SK-N-SH (cell line): ENCODE results near the gene RIMS3.
A peak's percentile ranks its signal among the peaks of the same experiment; 100 is the strongest.

Experiments used
- CHD2 ChIP-seq: fragments of 150-350 bp; IDR thresholded peaks from 2 replicates; pipeline ENCODE4 v1.6.1; 2018; ENCODE audit warnings: low read length; ENCODE audit not compliant: partially characterized antibody
- EP300 ChIP-seq, 2 experiments: IDR thresholded peaks; 2 replicates each; pipeline versions ENCODE4 v1.4.0 to v1.6.1; 2012; ENCODE audit warnings: borderline replicate concordance in 1 of 2, low read depth in 1 of 2, low read length in 1 of 2
- MEF2A ChIP-seq: IDR thresholded peaks from 2 replicates; pipeline ENCODE4 v1.4.0; 2012; ENCODE audit warnings: low read depth, borderline replicate concordance
- YY1 ChIP-seq: IDR thresholded peaks from 2 replicates; pipeline ENCODE4 v1.4.0; 2012; ENCODE audit warnings: low read depth, mild to moderate bottlenecking
- TF ChIP-seq, protein P1 (sequence below): fragments of 200-600 bp; sonication (generic); IDR thresholded peaks from 2 replicates; pipeline ENCODE4 v1.6.1; 2017; ENCODE audit warnings: antibody characterized with exemption, mild to moderate bottlenecking, moderate library complexity

DNA sequence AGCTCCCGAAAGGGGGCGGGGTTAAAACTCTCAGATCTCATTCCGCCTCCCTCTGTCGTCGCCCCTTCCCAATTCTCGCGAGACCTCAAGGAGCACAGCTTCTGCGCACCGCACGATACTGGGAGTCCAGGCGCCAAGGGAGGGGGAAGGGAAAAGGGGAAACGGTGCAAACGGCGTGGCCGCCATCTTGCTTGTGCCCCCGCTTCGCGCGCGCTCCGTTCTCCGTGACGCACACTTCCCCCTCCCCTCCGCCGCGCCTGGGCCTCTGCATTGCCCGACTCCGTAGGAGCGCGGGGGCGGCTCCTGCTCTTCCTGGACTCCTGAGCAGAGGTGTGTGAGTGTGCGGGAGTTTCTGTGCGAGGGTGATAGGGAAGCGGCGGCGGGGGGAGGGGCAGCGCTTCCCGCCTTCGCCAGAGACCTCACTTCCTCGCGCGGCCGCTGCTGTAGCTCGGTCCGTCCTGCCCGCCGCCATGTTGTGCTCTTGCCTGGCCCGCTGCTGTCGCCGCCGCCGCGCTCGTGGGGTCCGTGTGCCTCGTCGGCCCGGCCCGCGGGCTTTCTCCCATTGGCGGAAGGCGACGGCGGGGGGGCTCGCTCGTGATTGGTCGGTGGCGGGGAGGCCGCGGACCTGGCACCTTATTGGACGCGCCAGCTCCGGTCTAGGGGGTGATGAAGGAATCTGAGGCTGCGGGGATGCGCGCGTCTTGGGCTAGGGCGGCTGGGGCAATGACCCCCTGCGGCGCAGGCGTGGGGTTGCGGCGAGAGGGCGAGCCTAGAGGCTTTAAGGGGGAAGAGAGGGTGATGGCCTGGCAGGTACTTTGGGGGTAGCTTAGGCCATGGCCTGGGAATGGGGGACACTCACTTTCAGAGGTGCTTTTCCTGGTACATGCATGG, 26.3 kb upstream of the RIMS3 start, which contains the start of gene NFYC:
- no peak for TF ChIP-seq MEF2A
- peak; percentile 100 for TF ChIP-seq CHD2
- TF ChIP-seq, protein P1, sequence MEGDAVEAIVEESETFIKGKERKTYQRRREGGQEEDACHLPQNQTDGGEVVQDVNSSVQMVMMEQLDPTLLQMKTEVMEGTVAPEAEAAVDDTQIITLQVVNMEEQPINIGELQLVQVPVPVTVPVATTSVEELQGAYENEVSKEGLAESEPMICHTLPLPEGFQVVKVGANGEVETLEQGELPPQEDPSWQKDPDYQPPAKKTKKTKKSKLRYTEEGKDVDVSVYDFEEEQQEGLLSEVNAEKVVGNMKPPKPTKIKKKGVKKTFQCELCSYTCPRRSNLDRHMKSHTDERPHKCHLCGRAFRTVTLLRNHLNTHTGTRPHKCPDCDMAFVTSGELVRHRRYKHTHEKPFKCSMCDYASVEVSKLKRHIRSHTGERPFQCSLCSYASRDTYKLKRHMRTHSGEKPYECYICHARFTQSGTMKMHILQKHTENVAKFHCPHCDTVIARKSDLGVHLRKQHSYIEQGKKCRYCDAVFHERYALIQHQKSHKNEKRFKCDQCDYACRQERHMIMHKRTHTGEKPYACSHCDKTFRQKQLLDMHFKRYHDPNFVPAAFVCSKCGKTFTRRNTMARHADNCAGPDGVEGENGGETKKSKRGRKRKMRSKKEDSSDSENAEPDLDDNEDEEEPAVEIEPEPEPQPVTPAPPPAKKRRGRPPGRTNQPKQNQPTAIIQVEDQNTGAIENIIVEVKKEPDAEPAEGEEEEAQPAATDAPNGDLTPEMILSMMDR, result no peak
- TF ChIP-seq YY1, result peak; percentile 94
- TF ChIP-seq EP300 (IDR thresholded peaks at IDR 0.05; ENCODE audit: borderline replicate concordance in 1 of 2, low read depth in 1 of 2, low read length in 1 of 2), result no peak; a peak in 1 of 4 replicates
